NK-92 (cell line): ENCODE data around the gene OSBPL2.

Experiments used
- DNase-seq: peaks from one replicate; lab custom pipeline; 2025; ENCODE audit not compliant: unreplicated experiment; lab: John Stamatoyannopoulos, UW

OSBPL2 gene

DNA sequence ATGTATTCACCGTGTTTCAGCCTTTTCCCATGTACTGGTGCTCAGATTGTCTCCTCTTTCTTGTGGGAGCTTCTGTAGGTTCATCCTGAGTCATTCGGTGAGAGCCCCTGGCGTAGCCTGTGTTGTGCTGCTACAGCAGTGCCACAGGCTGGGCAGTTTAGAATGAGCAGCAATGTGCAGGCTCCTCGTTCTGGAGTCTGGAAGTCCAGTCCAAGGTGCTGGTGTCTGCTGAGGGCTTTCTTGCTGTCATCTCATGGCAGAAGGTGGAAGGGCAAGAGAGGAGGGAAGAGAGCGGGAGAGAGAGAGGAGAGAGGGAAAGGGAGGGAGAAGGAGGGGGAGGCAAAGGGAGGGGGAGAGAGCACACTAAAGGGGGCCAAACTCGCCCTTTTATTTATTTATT lies 15.1 kb downstream of the OSBPL2 start:
- no peak for DNase-seq

DNA sequence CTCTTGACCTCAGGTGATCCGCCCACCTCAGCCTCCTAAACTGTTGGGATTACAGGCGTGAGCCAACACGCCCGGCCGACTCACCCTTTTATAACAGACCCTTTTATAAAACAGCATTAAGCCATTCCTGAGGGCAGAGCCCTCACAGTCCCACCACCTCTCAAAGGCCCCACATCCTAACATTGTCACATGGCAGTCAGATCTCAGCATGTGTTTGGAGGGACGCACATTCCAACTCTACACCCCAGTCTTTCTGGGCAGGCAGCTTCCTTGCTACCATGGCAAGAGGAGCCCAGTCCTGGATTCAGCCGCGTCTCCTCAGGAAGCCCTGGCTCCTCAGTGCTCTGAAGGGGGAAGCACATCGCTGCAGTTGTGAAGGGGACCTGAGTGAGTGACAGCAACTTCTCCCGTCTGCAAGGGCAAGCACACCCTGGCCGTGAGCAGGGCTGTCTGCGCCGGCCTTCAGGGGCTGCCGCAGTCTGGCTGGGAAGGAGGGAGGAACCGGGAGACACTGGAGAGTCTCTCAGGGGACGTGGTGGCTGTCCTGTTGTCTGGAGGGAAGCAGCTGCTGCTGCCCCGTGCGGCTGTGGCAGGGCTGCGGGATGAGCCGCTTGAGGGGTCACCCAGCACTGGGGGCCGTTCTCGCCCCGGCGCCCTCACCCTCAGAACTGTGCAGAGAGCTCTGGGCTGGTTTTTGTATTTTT lies 15.9 kb downstream of the OSBPL2 start:
- no peak for DNase-seq

DNA sequence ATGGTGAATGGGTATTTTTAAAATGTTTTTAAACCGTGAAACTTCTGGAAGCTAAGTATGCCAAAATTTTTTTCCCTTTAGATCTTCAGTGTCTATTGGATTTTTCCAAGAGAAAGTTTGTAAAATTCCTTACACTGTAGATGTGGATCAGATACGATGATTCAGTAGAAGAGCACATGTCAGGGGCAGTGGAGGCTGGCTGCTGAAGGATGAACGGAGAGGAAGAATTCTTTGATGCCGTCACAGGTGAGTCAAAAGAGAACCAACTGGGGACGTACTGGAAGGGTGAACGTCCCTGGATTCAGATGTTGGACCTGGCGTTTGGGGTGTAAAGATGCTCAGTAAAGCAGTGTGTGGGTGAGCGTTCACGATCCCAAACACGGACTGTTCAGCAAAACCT lies 17.7 kb downstream of the OSBPL2 start:
- no peak for DNase-seq

DNA sequence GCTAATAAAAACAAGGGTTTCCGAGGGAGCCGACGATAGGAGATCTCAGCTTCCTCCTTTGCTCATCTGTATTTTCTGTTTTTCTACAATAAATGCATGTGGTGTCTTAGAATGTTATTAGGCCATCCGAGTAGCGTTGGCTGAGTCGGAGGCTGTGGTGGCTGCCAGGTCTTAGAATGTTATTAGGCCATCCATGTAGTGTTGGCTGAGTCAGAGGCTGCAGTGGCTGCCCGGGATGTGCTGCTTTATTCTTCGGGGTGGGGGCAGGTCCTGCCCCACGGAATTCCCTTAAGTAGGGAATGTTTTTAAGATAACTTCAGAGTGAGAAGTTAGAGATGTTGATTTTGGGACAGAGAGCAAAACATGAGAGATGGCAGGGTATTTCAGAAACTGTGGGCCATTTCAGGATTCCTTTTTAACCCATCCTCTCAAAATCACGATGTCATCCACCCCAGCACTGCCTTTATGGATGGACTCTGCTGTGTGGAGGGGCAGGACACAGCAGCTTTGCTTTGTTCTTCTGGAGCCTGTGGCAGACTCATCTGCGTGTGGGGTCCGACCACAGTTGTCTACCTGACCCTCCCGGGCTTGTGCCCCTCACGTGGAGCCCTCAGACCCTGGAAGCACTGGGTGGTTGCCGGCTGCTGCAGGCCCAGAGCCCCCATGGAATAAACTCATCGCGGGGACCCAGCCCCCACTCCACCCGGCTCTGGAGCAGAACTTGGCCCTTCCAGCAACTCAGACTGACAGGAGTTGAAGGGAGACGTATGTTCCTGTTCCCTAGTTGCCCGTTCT lies 20.4 kb downstream of the OSBPL2 start:
- DNase-seq, result no peak

DNA sequence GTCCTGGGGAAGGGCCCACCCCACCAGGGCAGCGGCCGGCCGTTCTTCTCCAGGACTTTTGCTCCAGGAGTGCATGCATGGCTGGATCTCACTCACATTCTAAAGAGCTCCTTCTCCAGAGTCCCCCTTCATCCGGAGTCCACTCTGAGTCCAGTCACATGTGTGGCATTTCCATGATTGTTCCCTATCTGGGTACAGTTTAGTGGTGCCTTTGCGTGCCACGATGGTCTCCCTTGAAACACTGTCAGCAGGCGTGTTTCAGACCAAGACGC lies 20.9 kb downstream of the OSBPL2 start:
- DNase-seq, result no peak

DNA sequence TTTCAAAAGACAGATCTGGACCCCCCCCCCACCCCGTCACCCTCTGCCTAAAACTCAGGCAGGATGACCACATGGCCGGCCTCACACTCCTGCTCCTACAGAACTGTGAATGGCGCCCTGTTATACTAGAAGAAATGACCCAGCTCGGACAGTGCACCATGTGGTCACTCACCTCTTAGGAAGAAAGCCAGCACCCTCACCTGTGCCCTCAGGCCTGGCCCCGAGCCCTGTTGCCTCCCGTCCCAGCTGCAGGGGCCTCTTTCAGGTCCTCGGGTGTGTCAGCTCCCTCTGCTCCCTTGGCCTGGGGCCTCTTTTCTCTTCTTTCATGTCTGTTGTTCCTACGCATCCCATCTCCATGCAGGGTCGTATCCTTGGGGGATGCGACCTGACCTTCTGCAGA lies 23.7 kb downstream of the OSBPL2 start:
- no peak for DNase-seq

DNA sequence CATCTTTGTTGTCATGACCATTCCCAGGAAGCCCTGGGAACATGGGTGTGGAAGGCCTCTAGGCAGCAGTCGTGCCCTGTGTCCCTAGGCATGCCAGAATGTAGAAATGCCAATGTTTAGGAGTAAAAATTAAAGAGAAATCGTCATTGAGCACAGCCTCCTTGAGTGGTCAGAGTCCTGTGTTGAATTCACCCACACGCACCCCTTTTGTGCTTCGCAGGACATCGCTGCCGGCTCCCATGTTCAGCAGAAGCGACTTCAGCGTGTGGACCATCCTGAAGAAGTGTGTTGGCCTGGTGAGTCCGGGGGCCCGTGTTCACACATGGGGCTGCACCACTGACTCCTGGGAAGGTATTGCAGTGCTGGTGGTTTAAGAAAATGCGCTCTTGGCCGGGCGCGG lies 25.1 kb downstream of the OSBPL2 start:
- DNase-seq, result no peak

DNA sequence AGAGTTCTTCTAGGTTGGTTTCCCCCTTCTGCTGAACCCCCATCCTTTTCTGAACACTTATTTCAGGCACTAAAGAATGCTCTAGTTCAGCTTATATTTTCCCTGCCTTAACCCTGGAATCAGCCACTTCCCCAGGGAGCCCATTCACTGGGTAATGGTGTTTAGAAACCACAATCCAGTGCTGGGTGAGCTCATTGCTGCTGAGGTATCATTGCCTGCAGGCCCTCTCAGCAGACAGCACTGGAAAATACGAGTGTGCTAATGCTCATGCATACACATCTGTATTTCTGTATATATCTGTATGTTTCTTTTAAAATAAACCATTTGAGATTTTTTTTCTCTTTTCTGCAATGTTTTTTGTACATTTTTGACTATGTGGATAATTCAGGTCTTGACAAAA lies 27.0 kb downstream of the OSBPL2 start:
- DNase-seq, result no peak

DNA sequence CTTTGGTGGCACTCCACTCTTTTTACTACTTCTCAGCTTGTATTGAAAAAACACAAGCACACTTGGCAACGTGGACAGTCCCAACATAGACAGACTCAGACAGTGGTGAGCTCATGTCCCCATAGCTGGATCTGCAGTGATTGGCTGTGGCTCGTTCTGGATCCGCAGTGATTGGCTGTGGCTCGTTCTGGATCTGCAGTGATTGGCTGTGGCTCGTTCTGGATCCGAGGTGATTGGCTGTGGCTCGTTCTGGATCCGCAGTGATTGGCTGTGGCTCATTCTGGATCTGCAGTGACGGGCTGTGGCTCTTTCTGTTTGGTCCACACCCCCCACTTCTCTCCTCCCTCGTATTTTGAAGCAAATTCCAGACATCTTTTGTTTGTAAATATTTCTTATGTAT lies 28.0 kb downstream of the OSBPL2 start:
- no peak for DNase-seq

DNA sequence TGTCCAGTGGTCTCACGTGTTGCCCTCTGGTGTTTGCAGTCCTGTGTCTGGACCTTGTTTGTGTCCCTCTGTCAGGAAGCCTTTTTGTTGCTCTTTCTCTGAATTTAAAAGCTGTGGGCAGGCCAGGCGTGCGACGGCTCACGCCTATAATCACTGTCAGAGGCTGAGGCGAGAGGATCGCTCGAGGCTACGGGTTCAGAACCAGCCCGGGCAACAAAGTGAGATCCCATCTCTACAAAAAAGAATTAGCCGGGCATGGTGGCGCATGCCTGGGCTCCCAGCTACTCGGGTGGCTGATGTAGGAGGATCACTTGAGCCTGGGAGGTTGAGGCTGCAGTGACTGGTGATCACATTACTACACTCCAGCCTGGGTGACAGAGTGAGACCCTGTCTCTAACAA lies 28.5 kb downstream of the OSBPL2 start:
- no peak for DNase-seq

DNA sequence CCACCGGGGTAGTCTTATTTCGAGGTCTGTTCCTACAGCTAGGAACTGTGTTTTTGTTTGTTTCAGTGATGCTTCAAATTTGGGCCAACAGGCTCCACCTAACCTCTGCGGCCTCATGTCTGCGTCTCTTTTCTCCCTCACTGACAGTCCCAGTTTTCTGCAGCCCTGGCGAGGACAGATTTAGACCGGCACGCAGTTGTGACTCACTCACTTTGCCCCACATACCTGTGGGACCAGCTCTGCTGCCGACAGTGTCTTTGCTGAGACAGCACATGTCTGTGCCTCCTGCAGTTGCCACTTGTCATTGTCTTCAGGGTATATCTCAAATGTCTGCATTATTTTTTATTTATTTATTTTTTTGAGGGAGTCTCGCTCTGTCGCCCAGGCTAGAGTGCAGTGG lies 29.2 kb downstream of the OSBPL2 start:
- DNase-seq, result no peak

DNA sequence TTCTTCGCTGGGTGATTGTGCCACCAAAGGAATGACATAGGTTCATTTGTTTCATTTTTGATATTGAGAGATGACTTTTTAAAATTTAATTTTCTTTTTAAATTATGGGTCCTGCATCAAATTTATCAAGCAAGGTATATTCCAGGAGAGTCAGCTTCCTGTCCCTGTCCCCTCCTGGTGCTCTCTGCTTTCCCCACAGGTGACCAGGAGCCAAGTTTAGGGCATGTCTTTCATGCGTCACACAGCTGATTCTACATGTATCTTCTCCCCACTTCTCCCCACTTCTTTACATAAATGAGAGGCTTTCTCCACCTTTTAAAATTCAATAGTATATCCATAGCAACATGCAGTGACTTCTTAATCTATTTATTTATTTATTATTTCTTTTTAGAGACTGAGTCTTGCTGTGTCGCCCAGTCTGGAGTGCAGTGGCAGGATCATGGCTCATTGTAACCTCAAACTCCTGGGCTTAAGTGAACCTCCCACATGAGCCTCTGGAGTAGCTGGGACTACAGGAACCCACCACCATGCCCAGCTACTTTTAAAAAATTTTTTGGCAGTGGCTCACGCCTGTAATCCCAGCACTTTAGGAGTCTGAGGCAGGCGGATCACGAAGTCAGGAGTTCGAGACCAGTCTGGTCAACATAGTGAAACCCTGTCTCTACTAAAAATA lies 30.0 kb downstream of the OSBPL2 start:
- DNase-seq, result no peak

DNA sequence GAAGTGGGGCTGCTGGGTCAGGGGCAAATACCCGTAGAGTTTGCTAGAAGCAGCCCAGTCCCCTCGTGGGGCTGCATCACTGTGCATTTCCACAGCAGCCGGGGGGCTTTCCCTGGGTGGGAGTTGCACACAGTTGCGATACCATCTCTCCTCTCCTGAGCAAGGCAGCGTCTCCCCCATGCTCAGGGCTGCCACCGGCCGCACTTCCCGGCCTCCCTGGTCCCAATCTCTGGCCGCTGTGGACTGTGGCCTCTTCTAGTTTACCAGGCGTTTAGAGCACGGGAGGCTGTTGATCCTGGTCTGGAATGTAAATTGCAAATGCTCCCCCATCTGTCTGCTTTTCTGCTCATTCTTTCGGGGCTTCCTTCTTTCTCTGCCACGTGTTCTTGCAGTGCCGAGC lies 31.1 kb downstream of the OSBPL2 start:
- DNase-seq, result no peak

DNA sequence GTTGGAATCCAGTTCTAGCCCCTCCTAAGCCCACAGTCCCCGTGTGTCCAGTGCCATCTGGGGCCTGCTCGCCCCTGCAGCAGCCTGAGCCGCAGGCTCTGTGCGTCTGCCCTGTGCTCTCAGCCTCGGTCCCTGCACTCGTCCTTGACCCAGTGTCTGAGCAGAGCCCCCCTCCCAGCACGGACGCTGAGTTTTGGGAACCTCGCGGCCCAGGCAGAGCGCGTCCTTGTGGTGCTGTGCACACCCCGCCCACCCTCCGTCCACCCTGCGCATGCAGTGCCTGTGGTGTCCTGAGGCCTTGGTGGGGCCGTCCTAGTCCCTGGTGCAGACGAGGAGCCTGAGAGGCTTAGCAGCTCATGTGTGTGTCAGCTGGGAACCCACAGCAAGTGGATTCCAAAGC lies 31.6 kb downstream of the OSBPL2 start:
- no peak for DNase-seq

DNA sequence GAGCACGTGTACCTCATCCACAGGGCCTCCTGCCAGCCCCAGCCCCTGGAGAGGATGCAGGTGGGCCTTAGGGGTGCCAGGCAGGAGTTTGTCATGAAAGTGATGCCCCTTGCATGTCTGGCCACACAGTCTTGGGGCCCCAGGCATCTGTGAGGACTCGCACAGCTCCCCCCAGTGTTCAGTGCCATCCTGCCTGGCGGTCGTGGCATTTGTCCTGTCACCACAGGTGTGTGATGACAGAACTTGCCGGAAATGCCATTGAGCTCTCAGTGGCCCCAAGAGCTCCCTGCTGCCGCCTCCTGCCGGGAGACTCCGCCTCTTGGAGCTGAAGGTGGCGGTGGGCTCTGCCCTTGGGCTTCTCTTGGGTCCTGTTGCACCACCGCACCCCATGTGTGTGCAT lies 33.9 kb downstream of the OSBPL2 start:
- DNase-seq, result no peak

DNA sequence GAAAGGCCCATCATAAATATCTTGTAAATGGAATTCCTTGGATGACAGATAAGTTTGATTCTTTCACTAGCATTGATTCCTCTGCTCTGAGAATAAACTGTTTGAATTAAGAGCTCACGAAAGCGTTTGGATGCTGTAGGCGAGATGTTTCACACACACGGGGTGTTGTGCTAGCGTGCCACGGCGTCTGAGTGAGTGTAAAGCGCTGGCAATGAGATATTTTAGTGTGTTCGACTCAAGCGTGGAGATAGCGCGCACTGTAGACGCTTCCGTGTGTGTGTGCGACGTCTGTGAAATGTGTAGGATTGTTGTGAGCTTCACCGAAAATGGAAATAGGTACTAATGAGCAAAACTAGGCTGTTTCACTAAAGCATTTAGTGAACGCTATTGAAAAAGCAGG lies 35.1 kb downstream of the OSBPL2 start:
- no peak for DNase-seq

DNA sequence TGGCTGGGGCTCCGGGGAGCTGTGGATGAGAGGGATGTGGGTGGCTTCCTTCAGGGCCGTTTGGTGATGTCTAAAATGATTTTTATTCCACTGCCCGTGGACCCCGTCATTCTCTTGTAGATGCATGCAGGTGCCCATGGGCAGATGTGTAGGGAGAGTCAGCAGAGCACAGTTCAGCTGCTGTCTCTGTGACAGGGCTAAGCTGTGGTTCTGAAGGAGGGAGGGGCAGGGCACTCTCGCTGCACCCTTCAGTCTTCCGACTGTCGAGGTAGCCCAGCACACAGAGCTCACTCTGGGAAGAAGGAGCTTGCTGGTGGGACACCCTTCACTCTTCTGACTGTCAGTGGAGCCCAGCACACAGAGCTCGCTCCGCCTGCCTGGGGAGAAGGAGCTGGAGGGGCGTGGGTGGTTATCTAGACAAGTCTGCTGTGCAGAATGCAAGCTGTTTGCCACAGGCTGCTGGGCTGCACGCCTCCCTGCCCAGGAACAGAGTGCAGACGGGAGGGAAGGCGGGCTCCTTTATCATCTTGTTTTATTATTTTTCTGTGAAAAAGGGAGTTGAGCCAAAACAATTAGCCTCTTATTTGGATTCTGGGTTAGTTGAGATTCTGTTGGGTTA lies 36.1 kb downstream of the OSBPL2 start:
- no peak for DNase-seq

DNA sequence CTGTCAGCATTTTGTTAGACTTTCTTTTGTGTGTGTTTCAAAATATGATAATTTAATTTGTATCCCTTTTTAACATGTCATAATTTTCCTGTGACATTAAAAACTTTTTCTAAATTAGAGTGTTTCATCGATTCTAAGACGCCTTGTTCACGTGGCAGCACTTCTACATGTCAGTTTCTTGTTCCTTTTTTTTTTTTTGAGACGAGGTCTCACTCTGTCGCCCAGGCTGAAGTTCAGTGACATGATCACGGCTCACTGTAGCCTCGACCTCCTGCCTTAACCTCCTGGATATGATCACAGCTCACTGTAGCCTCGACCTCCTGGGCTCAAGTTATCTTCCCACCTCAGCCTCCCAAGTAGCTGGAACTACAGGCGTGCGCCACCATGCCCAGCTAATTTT lies 36.9 kb downstream of the OSBPL2 start:
- DNase-seq, result no peak

DNA sequence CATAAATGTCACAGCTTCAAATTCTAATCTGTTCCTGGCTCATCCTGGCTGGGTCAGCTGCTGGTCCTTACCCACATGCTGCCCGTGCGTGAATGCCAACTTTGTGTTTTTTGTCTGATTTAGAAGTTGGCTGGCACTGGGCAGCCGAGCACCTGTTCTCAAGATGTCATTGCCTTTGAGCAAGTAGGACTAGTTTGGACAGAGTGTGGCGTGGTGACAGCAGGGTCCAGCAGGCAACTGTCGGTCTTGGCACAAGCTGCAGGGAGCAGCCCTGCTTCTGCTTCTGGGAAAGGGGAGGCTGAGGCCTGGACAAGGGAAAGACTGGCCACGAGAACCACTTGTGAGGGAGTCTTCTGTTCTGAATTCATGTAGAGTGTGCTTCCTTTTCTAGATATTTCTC lies 38.1 kb downstream of the OSBPL2 start:
- DNase-seq, result no peak

DNA sequence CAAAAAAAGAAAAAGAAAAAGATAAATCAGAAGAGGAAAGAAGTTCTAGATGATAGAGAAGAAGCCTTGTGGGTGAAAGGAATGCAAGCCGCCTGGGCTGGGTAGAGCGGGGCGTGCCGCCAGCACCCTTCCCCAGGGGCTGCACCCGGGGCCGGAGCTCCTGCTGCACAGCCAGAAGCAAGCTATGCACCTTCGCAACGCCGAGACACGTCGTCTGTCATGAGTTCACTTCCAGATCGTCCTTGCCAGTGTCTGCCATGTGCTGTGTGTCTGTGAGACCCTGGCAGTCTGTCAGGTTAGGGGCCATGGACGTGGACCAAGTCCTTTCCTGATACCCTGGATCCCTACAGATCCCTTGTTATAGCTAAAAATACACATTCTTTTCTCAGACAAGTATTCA lies 38.9 kb downstream of the OSBPL2 start:
- no peak for DNase-seq

DNA sequence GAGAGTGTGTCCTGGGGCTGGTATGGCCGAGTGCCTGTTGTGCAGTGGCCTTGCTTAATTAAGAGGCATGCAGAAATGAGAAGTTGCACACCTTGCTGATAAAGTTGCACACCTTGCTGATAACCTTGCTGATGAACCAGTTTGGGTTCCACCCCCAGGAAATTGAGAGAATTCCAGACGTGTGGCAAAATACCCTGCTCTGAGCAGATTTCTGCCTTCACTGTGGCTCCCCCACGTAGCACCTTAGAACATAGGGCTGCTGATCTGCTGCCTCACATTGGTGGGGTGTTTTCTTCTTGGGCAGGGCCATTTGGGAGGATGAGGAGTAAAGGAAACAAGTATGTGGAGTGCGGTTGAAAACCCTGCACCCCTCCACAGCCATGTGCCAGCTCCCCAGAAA lies 42.0 kb downstream of the OSBPL2 start:
- DNase-seq, result no peak
